Measurements from ENCODE around the gene CIZ1.
A peak's percentile ranks its signal among the peaks of the same experiment; 100 is the strongest.
"Not testable (repeated sequence)": the region's sequence is repeated elsewhere in the genome, so short reads cannot be mapped to it uniquely, and the experiment has no call there.

Gene CIZ1, protein sequence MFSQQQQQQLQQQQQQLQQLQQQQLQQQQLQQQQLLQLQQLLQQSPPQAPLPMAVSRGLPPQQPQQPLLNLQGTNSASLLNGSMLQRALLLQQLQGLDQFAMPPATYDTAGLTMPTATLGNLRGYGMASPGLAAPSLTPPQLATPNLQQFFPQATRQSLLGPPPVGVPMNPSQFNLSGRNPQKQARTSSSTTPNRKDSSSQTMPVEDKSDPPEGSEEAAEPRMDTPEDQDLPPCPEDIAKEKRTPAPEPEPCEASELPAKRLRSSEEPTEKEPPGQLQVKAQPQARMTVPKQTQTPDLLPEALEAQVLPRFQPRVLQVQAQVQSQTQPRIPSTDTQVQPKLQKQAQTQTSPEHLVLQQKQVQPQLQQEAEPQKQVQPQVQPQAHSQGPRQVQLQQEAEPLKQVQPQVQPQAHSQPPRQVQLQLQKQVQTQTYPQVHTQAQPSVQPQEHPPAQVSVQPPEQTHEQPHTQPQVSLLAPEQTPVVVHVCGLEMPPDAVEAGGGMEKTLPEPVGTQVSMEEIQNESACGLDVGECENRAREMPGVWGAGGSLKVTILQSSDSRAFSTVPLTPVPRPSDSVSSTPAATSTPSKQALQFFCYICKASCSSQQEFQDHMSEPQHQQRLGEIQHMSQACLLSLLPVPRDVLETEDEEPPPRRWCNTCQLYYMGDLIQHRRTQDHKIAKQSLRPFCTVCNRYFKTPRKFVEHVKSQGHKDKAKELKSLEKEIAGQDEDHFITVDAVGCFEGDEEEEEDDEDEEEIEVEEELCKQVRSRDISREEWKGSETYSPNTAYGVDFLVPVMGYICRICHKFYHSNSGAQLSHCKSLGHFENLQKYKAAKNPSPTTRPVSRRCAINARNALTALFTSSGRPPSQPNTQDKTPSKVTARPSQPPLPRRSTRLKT

DNA sequence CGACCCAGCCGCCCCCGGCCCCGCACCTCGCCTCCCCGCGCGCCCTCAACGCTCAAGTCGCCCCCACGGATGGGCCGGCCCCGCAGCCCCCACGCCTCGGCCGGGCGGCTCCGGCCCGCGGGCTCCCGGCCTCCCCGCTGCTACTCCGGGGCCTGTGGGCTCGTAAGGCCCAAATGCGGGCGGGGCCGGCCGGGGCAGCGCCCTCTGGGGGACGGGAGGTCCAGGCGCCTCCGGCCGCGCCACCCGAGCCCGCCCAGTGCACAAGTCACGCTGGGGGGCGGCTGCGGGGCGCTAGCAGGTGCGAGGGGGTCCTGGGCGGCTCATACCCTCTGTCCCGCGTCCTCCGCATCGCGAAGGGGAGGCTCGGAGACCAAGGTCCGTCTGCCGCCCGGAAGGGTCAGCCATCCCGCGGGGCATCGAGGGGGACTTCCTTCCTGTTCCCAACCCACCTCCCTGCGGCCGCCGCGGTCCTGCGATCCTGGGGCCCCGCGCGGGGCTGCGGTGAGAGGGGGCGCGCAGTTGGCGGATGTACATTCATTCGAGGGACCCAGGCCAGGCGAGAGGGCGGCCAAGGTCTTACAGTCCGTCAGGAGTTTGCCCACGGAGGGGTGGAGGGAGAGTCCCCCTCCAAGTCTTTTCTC lies at the start of gene CIZ1:
CIZ1 (minus strand) TSS at position 167 of the 641 bp plus-strand sequence. CDS start 715 bp downstream, outside the sequence.
- DNase-seq (ENCODE audit: low spot score): peak; percentile 98
- TF ChIP-seq, protein P1, sequence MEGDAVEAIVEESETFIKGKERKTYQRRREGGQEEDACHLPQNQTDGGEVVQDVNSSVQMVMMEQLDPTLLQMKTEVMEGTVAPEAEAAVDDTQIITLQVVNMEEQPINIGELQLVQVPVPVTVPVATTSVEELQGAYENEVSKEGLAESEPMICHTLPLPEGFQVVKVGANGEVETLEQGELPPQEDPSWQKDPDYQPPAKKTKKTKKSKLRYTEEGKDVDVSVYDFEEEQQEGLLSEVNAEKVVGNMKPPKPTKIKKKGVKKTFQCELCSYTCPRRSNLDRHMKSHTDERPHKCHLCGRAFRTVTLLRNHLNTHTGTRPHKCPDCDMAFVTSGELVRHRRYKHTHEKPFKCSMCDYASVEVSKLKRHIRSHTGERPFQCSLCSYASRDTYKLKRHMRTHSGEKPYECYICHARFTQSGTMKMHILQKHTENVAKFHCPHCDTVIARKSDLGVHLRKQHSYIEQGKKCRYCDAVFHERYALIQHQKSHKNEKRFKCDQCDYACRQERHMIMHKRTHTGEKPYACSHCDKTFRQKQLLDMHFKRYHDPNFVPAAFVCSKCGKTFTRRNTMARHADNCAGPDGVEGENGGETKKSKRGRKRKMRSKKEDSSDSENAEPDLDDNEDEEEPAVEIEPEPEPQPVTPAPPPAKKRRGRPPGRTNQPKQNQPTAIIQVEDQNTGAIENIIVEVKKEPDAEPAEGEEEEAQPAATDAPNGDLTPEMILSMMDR (IDR thresholded peaks at IDR 0.05; ENCODE audit: extremely low read depth, missing control alignments): peak; percentile 95

DNA sequence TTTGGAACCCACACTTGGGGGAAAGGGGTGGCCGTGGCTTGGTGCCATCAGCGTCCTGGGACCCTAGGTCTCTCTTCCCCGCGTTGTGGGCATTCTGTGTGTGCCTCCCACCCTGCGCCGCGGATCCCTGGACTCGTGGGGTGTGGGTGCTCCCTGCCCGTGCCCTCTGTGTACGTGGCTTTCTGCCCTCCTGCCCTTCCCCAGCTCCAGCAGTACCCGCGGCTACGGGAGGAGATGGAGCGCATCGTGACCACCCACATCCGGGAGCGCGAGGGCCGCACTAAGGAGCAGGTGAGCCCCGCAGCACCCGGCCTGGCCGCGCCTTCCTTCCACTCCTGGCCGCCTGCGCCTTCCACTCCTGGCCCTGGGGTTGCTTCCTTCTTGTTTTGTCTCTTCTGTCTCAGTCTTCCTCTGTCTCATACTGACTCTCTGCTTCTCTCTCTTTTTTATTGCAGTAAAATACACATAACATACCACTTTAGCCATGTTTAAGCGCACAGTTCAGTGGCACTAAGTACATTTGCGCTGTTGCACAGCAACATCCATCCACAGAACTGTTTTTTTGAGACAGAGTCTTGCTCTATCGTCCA lies 42.5 kb upstream of the CIZ1 start:
- TF ChIP-seq, protein P1 (IDR thresholded peaks at IDR 0.05; ENCODE audit: extremely low read depth, missing control alignments): no peak
- DNase-seq (ENCODE audit: low spot score): no peak

DNA sequence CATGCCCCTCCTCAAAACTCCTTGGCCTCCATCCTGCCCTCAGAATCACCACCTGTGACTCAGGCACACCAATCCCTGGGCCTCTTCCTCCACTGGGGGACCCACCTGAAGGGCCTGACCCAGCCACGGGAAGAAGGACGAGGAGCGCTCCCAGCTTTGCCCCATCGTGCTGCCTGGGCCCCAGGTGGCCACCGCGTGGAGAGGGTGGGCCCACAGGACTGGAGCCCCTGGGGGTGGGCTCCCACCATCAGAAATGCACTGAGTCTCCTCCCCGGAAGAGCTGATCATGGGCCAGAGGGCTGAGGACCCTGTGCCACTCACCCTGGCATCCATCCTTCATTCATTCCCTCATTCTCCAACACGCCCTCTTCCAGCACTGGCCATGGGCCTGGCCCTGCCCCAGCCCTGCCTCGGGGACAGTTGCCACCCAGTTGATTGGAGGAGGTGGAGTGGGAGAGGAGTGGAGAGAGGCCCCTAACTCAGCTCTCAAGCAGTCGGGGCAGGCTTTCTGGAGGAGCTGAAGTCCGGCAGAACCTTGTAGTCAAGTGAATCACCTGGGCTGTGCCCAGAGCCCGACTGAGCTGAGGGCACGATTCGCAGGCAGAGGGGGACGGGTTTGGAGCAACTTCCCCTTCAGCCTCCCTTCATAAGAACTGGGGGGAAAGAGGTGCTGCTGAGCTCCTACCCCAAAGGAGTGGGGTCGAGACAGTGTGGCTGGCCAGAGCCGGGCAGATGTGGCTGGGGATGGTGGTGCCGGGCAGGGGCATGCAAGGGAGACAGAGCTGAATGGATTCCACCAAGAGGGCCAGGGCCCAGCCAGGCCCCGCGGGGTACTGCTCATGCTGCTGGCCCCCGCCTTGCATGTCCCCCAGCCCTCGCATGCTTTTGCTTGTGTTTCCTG lies 41.4 kb upstream of the CIZ1 start:
- no peak for DNase-seq (ENCODE audit: low spot score)
- TF ChIP-seq, protein P1 (IDR thresholded peaks at IDR 0.05; ENCODE audit: extremely low read depth, missing control alignments): no peak

DNA sequence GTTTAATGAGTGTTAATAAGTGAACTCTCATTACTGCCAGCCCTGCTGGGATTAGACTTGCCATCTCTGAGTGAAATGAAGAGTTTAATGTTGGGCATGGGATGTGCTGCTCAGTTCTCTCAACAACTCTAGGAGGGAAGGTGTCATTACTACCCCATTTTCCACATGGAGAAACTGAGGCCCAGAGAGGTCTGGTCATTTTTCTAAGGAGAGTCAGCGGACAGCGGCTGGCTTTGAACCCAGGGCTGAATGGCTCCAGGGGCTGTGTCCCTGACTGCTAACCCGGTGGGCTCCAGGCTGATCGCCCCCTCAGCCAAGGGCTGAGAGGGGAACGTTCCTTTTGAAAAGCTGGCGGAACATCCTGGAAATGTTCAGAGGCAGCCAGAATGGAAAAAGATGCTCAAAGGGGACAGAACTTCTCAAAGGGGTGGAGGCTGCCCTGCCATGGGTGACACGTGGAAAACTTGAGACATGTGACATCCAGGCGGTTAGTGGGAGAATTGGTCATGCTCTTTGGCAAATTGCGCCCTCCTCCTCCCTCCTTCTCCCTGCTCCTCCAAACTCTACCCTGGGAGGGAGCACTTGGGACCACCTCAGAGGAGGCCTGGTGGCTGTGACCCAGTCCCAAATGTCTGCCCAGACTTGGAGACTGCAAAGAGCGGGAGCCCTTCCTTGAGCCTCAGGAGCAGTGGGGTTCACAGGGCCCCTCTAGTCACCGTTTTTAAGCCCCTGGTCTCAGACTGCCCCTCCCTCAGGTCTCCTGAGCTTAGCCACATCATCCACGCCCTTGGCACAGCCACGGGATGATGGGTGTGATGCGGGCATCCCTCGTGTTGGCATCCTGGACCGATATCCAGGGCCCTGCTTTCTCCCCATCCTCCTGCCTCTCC lies 40.5 kb upstream of the CIZ1 start:
- no peak for DNase-seq (ENCODE audit: low spot score)
- TF ChIP-seq, protein P1 (IDR thresholded peaks at IDR 0.05; ENCODE audit: extremely low read depth, missing control alignments): no peak

DNA sequence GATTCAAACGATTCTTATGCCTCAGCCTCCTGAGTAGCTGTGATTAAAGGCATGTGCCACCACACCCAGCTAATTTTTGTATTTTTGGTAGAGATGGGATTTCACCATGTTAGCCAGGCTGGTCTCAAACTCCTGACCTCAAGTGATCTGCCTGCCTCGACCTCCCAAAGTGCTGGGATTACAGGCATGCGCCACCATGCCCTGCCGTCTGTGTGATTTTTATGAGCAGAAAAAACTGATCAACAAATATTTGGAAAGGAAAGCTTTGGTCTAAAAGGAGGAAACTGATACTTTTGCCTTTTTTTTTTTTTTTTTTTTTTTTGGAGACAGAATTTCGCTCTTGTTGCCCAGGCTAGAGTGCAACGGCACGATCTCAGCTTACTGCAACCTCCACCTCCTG lies 39.5 kb upstream of the CIZ1 start:
- DNase-seq (ENCODE audit: low spot score): not testable (repeated sequence)

DNA sequence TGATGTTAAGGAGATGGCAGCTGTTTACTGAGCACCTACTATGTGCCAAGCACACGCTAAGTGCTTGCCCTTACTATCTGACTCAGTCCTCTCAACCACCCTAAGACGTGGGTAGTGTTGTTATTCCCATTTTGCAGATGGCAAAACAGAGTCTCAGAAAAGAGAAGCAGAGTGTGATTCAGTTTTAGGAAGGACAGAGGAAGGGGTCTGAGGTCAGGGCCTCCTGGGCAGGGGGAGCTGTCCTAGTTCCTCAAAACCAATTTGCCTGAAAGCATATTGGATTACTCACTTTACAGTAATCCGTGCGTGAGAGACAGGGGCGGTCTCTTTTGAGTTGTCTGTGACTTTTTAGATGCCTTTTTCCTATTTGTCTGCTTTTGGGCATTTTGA lies 35.0 kb upstream of the CIZ1 start:
- TF ChIP-seq, protein P1 (IDR thresholded peaks at IDR 0.05; ENCODE audit: extremely low read depth, missing control alignments): no peak
- no peak for DNase-seq (ENCODE audit: low spot score)

All from GM20000 (cell line).